Urinary bladder (tissue), 4 donors: ENCODE measurements around the gene PACS1. TPM values are rescaled to one million over a fixed set of nuclear protein-coding genes. Genes with fewer than 3 reads are reported as not detected.

Experiments used
- DNase-seq: peaks from one replicate; pipeline ENCODE4 v3.0.0-alpha.2; 2015; ENCODE audit errors: extremely low spot score
- H3K27ac ChIP-seq: one replicate; pipeline ENCODE4 v1.5.1; 2013; ENCODE audit warnings: low read depth, mild to moderate bottlenecking, moderate library complexity
- H3K36me3 ChIP-seq: one replicate; pipeline ENCODE4 v1.6.1; 2013; ENCODE audit warnings: mild to moderate bottlenecking, moderate library complexity; ENCODE audit not compliant: insufficient read depth
- H3K4me1 ChIP-seq: one replicate; pipeline ENCODE4 v1.6.1; 2013; ENCODE audit warnings: mild to moderate bottlenecking, moderate library complexity; ENCODE audit not compliant: insufficient read depth
- H3K4me3 ChIP-seq: one replicate; pipeline ENCODE4 v1.5.1; 2013; ENCODE audit warnings: low read depth, low read length
- WGBS: extraction: QIAGEN DNeasy Blood & Tissue Kit; methylation state at CpG from one replicate; pipeline ENCODE4 v1.1.7; 2013; 5-methylcytosine and 5-hydroxymethylcytosine counted together
- polyA plus RNA-seq: library from polyadenylated mRNA; stranded (reverse); fragments of 200-250 nt; gene quantifications from one replicate; pipeline ENCODE4 v1.2.3, GENCODE V29; 2013
- total RNA-seq: library from RNA; depleted of rRNA; stranded (reverse); fragments of >200 nt; gene quantifications from one replicate; pipeline ENCODE4 v1.2.3, GENCODE V29; 2014
- donor health status: healthy with polysubstance abuse.
- donor health status: healthy.

PACS1 gene
- total and polyA plus RNA-seq, 2 donors = 41.3 to 42.3 TPM

DNA sequence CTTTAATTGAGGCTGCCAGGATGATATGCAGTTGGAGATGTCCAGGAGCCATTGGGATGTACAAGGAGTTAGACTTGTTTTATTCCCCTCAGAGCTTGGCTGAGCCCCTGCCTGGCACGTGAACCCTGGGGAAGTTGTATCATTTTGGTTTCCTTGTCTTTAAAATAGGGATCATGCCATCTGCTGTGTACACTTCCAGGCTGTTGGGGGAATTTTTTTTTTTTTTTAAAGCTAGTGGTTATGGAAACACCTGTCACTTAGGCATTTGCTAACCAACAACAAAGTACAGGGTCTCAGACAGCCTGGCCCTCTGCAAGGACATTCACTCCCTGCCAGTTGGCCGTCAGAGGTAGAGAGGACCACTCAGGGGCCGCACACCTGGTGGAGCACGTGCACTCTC, 189.9 kb downstream of the PACS1 start:
- WGBS = 90% methylated on average over 4 of the region's 4 CpGs
- Histone ChIP-seq H3K36me3 (no peaks in the 10 kb centered on the region), H3K27ac (no peak overlapping the region), H3K4me3 (no peak overlapping the region), H3K4me1 (no peaks in the 10 kb centered on the region)
- DNase-seq = no peak

DNA sequence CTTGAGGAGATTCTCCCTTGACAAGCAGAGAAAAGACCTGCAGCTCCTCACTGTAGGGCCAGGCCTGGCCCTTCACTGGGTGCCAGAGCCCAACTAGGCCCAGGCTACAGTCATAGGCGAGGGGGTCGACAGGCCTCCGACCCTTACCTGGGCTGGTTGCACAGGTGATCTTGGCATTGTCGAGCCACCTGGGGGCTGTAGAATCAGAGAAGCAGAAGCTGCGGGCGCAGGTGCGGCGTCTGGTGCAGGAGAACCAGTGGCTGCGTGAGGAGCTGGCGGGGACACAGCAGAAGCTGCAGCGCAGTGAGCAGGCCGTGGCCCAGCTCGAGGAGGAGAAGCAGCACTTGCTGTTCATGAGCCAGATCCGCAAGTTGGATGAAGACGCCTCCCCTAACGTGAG, 191.5 kb downstream of the PACS1 start:
- no peaks in the 10 kb centered on the region for H3K36me3 ChIP-seq
- no peak for DNase-seq
- H3K27ac ChIP-seq = no peak overlapping the region
- WGBS = 90% methylated on average over 16 of the region's 16 CpGs
- no peak overlapping the region for H3K4me3 ChIP-seq
- no peaks in the 10 kb centered on the region for H3K4me1 ChIP-seq

DNA sequence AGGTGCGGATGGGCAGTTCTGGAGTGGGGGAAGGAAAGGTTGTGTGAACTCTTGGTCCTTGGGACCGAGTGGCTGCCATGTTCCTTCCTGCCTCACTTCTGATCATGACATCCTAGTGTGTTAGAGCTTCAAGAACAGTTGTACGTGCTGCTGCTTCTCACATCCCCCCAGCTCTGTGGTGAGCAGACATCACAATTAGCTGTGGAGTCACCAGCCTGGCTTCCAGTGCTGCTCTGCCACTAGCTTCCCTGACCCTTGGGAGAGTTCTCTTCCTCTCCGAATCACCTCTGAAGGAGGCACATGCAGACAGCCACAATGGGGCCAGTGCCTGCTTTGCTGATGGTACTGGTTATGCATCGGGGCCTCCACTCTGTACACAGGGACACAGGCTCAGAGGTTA, 192.1 kb downstream of the PACS1 start:
- Histone ChIP-seq H3K4me3 (no peak overlapping the region), H3K36me3 (no peaks in the 10 kb centered on the region), H3K27ac (no peak overlapping the region), H3K4me1 (no peaks in the 10 kb centered on the region)
- DNase-seq = no peak
- 91% methylated on average over 5 of the region's 5 CpGs for WGBS

DNA sequence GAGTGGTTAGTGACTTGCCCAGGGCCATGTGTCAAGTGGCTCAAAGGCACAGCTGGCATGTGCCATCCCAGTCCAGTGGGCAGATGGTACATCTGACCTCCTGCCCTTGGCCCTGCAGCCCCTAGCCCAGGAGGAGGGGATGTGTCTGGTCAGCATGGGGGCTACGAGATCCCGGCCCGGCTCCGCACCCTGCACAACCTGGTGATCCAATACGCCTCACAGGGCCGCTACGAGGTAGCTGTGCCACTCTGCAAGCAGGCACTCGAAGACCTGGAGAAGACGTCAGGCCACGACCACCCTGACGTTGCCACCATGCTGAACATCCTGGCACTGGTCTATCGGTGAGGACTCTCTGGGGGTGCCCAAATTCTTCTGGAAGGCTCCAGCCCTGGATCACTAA, 192.6 kb downstream of the PACS1 start:
- 95% methylated on average over 12 of the region's 12 CpGs for WGBS

DNA sequence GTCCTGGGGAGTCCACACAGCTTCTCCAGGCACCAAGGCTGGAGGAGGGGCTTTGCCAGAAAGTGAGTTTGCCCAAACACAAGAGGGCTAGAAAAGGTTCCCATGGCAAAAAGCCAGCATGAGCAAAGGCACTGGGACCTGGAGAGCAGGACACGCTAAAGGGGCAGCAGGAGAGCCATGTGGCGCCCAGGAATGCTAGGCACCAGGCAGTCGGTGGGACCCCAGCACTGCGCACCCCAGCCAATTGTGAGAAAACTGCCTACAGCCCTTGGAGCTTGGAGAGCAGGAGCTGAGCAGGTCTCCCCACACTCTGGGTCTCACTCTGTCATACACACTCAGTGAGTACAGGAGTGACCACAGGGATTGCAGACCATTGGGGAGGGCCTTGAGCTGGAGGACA, 193.2 kb downstream of the PACS1 start:
- Histone ChIP-seq H3K4me1 (no peaks in the 10 kb centered on the region), H3K27ac (no peak overlapping the region), H3K36me3 (no peaks in the 10 kb centered on the region), H3K4me3 (no peak overlapping the region)
- DNase-seq = no peak
- WGBS = 88% methylated on average over 4 of the region's 4 CpGs

More for the DNA sequence above, 192.6 kb downstream of the PACS1 start:
- no peak for DNase-seq
- Histone ChIP-seq H3K4me3 (no peak overlapping the region), H3K36me3 (no peaks in the 10 kb centered on the region), H3K4me1 (no peaks in the 10 kb centered on the region), H3K27ac (no peak overlapping the region)

DNA sequence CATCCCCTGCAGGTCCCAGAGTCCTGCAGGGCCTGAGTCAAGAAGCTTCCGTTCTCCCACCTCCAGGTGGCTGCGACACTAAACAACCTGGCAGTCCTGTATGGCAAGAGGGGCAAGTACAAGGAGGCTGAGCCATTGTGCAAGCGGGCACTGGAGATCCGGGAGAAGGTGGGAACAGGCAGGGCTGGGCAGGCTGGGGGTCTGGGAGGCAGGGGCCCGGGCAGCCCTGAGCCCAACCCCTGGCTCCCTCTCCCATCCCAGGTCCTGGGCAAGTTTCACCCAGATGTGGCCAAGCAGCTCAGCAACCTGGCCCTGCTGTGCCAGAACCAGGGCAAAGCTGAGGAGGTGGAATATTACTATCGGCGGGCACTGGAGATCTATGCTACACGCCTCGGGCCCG, 193.7 kb downstream of the PACS1 start:
- Histone ChIP-seq H3K4me3 (no peak overlapping the region), H3K27ac (no peak overlapping the region), H3K36me3 (no peaks in the 10 kb centered on the region), H3K4me1 (no peaks in the 10 kb centered on the region)
- 93% methylated on average over 10 of the region's 10 CpGs for WGBS
- no peak for DNase-seq

- 87% methylated on average over 8 of the region's 8 CpGs for WGBS
- DNase-seq = no peak
- no peak overlapping the region for H3K4me3 ChIP-seq
- H3K27ac ChIP-seq = no peak overlapping the region
- no peaks in the 10 kb centered on the region for H3K36me3 ChIP-seq
- H3K4me1 ChIP-seq = no peaks in the 10 kb centered on the region
Observed at GRCh38 chr11:66264383-66264782, 194.3 kb downstream of the PACS1 start.

DNA sequence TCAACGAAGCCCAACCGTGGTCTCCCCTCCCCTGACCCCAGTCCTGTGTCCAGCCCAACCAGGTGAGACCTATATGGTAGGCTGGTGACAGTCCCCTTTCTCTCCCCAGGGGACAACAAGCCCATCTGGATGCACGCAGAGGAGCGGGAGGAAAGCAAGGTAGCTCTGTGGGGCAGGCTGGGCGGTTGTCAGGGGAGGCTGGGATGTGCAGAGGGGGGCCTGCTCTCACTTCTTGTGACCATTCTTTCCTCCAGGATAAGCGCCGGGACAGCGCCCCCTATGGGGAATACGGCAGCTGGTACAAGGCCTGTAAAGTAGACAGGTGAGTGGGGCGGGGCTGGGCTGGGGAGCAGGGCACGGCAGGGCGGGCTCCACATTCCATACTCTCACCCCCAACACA, 194.8 kb downstream of the PACS1 start:
- Histone ChIP-seq H3K4me1 (no peaks in the 10 kb centered on the region), H3K36me3 (no peaks in the 10 kb centered on the region)

GRCh38 chr11:66265531-66266377, 195.7 kb downstream of the PACS1 start:
- 92% methylated on average over 26 of the region's 26 CpGs for WGBS
- Histone ChIP-seq H3K36me3 (no peaks in the 10 kb centered on the region), H3K27ac (no peak overlapping the region), H3K4me1 (no peaks in the 10 kb centered on the region), H3K4me3 (no peak overlapping the region)
- no peak for DNase-seq

More for the DNA sequence above, 194.8 kb downstream of the PACS1 start:
- WGBS = 72% methylated on average over 12 of the region's 12 CpGs
- DNase-seq = no peak
- H3K4me3 ChIP-seq = no peak overlapping the region
- no peak overlapping the region for H3K27ac ChIP-seq

DNA sequence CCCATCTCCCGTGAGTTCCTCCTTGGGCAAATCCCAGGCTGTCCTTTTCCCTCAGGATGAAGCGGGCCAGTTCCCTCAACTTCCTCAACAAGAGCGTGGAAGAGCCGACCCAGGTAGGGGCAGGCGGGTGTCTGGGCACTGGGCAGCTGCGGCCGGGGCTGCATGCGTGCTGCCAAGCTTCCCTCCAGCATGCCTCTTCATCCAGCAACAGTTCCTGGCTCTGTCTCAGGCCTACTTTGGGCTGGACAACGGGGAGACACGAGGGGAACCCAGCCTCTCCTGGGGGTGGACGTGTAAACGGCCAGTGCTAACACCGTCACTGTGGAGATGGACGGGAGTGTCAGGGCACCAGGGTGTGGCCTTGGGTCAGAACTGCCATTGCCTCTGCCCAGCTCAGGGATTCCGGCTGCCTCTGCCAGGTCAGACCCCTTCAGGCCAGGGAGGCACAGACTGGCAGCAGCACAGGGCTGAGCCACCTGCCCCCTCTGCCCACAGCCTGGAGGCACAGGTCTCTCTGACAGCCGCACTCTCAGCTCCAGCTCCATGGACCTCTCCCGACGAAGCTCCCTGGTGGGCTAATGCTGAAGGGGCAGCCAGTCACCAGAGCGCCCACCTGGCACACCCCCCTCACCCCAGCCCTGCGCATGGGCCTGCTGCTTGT, 196.4 kb downstream of the PACS1 start:
- Histone ChIP-seq H3K36me3 (no peaks in the 10 kb centered on the region), H3K27ac (no peak overlapping the region), H3K4me3 (no peak overlapping the region), H3K4me1 (no peaks in the 10 kb centered on the region)
- DNase-seq = no peak
- 77% methylated on average over 20 of the region's 20 CpGs for WGBS

- WGBS = 11% methylated on average over 13 of the region's 13 CpGs
- Histone ChIP-seq H3K4me1 (no peaks in the 10 kb centered on the region), H3K27ac (no peak overlapping the region), H3K36me3 (no peaks in the 10 kb centered on the region), H3K4me3 (peak overlapping the region; percentile 44)
- no peak for DNase-seq
Observed at GRCh38 chr11:66267039-66267378, 196.9 kb downstream of the PACS1 start.

GRCh38 chr11:66267379-66268243, 197.5 kb downstream of the PACS1 start:
- no peaks in the 10 kb centered on the region for H3K36me3 ChIP-seq
- peak; percentile 72 for DNase-seq
- H3K27ac ChIP-seq = peak overlapping the region; percentile 82
- H3K4me1 ChIP-seq = no peaks in the 10 kb centered on the region
- peak overlapping the region; percentile 44 for H3K4me3 ChIP-seq
- WGBS = under 1% methylated on average over 61 of the region's 61 CpGs

- Histone ChIP-seq H3K4me3 (peak within 1 kb of the TSS; percentile 81), H3K27ac (peak within 1 kb of the TSS; percentile 91), H3K4me1 (no peaks in the 10 kb centered on the region), H3K36me3 (no peaks in the 10 kb centered on the region)
- DNase-seq = peak; percentile 99
- WGBS = under 1% methylated on average over 64 of the region's 64 CpGs
Observed at GRCh38 chr11:66268244-66268951, 198.3 kb downstream of the PACS1 start, which contains the start of gene RAB1B. Gene RAB1B (plus strand): TSS chr11:66268639. CDS start chr11:66268680, 41 bp downstream.
